MCF 10A (cell line): ENCODE measurements around the gene PLA2G6. TPM values are rescaled to one million over a fixed set of nuclear protein-coding genes. Genes with fewer than 3 reads are reported as not detected.

Source experiments
- BruUV-seq: library from RNA; stranded (reverse); fragments of 400-500 nt; replicated peaks from 2 replicates; lab custom pipeline; 2021; lab: Mats Ljungman, UMichigan
- CTCF ChIA-PET: fragments of 300-600 bp; sonication (Branson Sonifier 250); formaldehyde crosslinking; extraction: SDS; loops from one replicate; lab custom pipeline; 2021; ENCODE audit warnings: antibody characterized with exemption, inconsistent platforms; lab: Yijun Ruan, JAX
- POLR2A ChIA-PET: fragments of 300-600, 350-650 bp; sonication (Branson Sonifier 250); formaldehyde crosslinking; extraction: SDS; loops from one replicate; lab custom pipeline; 2020; ENCODE audit warnings: antibody characterized with exemption, inconsistent platforms; lab: Yijun Ruan, JAX
- DNase-seq: peaks from one replicate; pipeline ENCODE4 v3.0.0-alpha.2; 2018; ENCODE audit not compliant: unreplicated experiment
- H3K27ac Mint-ChIP-seq: one replicate; pipeline ENCODE4 v1.8.0; 2022; ENCODE audit warnings: mild to moderate bottlenecking, low read depth, mixed read lengths; ENCODE audit not compliant: unreplicated experiment
- H3K27me3 Mint-ChIP-seq: one replicate; pipeline ENCODE4 v1.8.0; 2022; ENCODE audit warnings: mixed read lengths; ENCODE audit not compliant: insufficient read depth, unreplicated experiment
- H3K36me3 Mint-ChIP-seq: one replicate; pipeline ENCODE4 v1.8.0; 2022; ENCODE audit warnings: mild to moderate bottlenecking, moderate library complexity, mixed read lengths; ENCODE audit not compliant: insufficient read depth, unreplicated experiment
- H3K4me1 Mint-ChIP-seq: one replicate; pipeline ENCODE4 v1.8.0; 2022; ENCODE audit warnings: mixed read lengths; ENCODE audit not compliant: insufficient read depth, unreplicated experiment
- H3K4me3 Mint-ChIP-seq: one replicate; pipeline ENCODE4 v1.8.0; 2022; ENCODE audit warnings: mild to moderate bottlenecking, moderate library complexity, mixed read lengths; ENCODE audit not compliant: unreplicated experiment
- H3K9me3 Mint-ChIP-seq: one replicate; pipeline ENCODE4 v1.8.0; 2022; ENCODE audit warnings: mixed read lengths; ENCODE audit not compliant: unreplicated experiment
- intact Hi-C: fragments of 100-400 bp; cut with micrococcal nuclease; formaldehyde crosslinking; loops from 2 replicates; pipeline ENCODE4 v1.14.1; 2022
- total RNA-seq: library from RNA; stranded (reverse); gene quantifications from 2 replicates; pipeline ENCODE4 v1.2.3, GENCODE V29; 2022
- TF ChIP-seq, protein P1 (sequence below): fragments of 200-600 bp; IDR thresholded peaks from one replicate; pipeline ENCODE4 v1.8.0; 2022; ENCODE audit warnings: antibody characterized with exemption, mild to moderate bottlenecking; ENCODE audit not compliant: unreplicated experiment

Gene PLA2G6
- total RNA-seq, 1 experiment from 2014 or later = 37.5 TPM

- CTCF ChIA-PET = interaction anchor here (0.6 to 4.2 kb wide), 13 partner anchors 11 to 340 kb away, joined by 3 to 29 read pairs (median 4); no protein-coding TSS in a partner anchor
- peak overlapping the region; percentile 99 for H3K27ac Mint-ChIP-seq
- H3K4me3 Mint-ChIP-seq = peak overlapping the region; percentile 46
- intact Hi-C loops = loop anchor here (2.0 to 5.0 kb wide), 4 partner anchors 26 to 172 kb away; partner anchors contain the start of genes BAIAP2L2, PICK1 and PLA2G6
- H3K9me3 Mint-ChIP-seq = no peaks in the 10 kb centered on the region
- BruUV-seq = no TSS peak
- TF ChIP-seq, protein P1, sequence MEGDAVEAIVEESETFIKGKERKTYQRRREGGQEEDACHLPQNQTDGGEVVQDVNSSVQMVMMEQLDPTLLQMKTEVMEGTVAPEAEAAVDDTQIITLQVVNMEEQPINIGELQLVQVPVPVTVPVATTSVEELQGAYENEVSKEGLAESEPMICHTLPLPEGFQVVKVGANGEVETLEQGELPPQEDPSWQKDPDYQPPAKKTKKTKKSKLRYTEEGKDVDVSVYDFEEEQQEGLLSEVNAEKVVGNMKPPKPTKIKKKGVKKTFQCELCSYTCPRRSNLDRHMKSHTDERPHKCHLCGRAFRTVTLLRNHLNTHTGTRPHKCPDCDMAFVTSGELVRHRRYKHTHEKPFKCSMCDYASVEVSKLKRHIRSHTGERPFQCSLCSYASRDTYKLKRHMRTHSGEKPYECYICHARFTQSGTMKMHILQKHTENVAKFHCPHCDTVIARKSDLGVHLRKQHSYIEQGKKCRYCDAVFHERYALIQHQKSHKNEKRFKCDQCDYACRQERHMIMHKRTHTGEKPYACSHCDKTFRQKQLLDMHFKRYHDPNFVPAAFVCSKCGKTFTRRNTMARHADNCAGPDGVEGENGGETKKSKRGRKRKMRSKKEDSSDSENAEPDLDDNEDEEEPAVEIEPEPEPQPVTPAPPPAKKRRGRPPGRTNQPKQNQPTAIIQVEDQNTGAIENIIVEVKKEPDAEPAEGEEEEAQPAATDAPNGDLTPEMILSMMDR = no peak
- DNase-seq = peak; percentile 95
- peaks cover 20% of the 10 kb centered on the region for H3K36me3 Mint-ChIP-seq
- H3K27me3 Mint-ChIP-seq = no peaks in the 10 kb centered on the region
- peaks cover 24% of the 10 kb centered on the region for H3K4me1 Mint-ChIP-seq
- POLR2A ChIA-PET = interaction anchor here (0.6 to 4.2 kb wide), 17 partner anchors 10 to 1086 kb away, joined by 3 to 51 read pairs (median 4); partner anchors contain the start of genes MAFF, PICK1, PLA2G6 and TMEM184B
These were observed 47.5 kb upstream of the PLA2G6 start for GRCh38 chr22:38228873-38229740.

- H3K9me3 Mint-ChIP-seq = no peaks in the 10 kb centered on the region
- TF ChIP-seq, protein P1 = no peak
- BruUV-seq = TSS peak; percentile 78
- peak overlapping the region; percentile 99 for H3K27ac Mint-ChIP-seq
- POLR2A ChIA-PET = interaction anchor here (0.6 to 4.2 kb wide), 15 partner anchors 9 to 1992 kb away, joined by 3 to 51 read pairs (median 5); partner anchors contain the start of genes MAFF, PICK1, PLA2G6 and TMEM184B
- intact Hi-C loops = loop anchor here (2.0 to 5.0 kb wide), 4 partner anchors 26 to 171 kb away; partner anchors contain the start of genes BAIAP2L2, PICK1 and PLA2G6
- no peaks in the 10 kb centered on the region for H3K27me3 Mint-ChIP-seq
- peaks cover 28% of the 10 kb centered on the region for H3K4me1 Mint-ChIP-seq
- H3K4me3 Mint-ChIP-seq = peak overlapping the region; percentile 46
- CTCF ChIA-PET = interaction anchor here (0.6 to 4.2 kb wide), 6 partner anchors 16 to 446 kb away, joined by 3 to 29 read pairs (median 5); no protein-coding TSS in a partner anchor
- H3K36me3 Mint-ChIP-seq = peaks cover 16% of the 10 kb centered on the region
- peak; percentile 52 for DNase-seq
These were observed 46.8 kb upstream of the PLA2G6 start for GRCh38 chr22:38228326-38228872.

DNA sequence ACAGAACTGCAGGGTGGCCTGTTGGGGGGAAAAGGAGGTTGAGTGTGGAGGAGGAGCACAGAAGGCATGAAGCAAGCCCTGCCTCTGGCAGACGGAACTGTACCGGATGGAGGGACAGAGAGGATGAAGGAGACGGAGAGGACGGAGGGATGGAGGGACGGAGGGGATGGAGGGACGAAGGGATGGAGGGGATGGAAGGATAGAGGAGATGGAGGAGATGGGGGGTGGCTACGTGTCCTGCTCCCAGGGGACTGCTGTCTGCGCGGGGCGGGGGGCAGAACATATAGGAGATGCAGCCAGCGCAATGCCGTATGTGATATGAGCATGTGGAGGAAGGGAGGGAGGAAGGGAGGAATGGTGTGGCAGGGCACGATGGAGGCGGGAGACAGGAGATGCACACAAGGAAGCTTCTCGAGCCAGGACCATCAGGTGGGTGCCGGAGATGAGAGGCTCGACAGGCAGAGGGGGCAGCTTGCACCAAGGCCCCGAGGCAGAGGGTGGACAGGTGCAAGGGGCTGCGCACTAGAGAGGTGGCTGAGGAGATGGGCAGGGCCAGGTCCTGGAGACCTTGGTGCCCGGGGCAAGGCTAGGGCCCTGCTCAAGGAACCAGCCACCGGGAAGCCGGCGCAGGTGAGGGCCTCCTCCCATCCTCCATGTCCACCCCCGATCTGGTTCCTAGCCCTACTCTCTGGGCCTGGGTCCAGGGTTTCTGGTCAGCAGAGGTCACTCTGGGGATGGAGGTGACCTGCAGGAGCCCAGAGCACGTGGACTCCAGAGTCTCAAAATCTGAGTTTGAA, 45.4 kb upstream of the PLA2G6 start:
- Mint-ChIP-seq H3K4me1 (peaks cover 39% of the 10 kb centered on the region), H3K36me3 (peaks cover 16% of the 10 kb centered on the region), H3K27me3 (no peaks in the 10 kb centered on the region), H3K4me3 (no peak overlapping the region), H3K27ac (peak overlapping the region; percentile 99), H3K9me3 (no peaks in the 10 kb centered on the region)
- BruUV-seq = no TSS peak
- intact Hi-C loops = loop anchor here (5.0 kb wide), 3 partner anchors 45 to 170 kb away; partner anchors contain the start of genes BAIAP2L2, PICK1 and PLA2G6
- DNase-seq = no peak
- ChIA-PET CTCF (interaction anchor here (0.6 to 4.2 kb wide), 4 partner anchors 32 to 327 kb away, joined by 3 to 29 read pairs (median 12); no protein-coding TSS in a partner anchor), POLR2A (interaction anchor here (1.1 to 4.2 kb wide), 5 partner anchors 8 to 112 kb away, joined by 4 to 51 read pairs (median 29); partner anchors contain the start of genes MAFF and PLA2G6)
- TF ChIP-seq, protein P1 = no peak
